Heart right ventricle (tissue), 16 donors: ENCODE results near the gene SCAF1. TPM values are rescaled to one million over a fixed set of nuclear protein-coding genes. Genes with fewer than 3 reads are reported as not detected.
"Not testable (repeated sequence)": the region's sequence is repeated elsewhere in the genome, so short reads cannot be mapped to it uniquely, and the experiment has no call there.

ENCODE experiments used
- ATAC-seq, 8 donors: fragments of 200-7000 bp; cut with Tn5 transposase; one replicate each; pipeline ENCODE4 v1.9.1; 2020; ENCODE audit warnings: mild to moderate bottlenecking in 8 of 8, moderate library complexity in 8 of 8, moderate number of reproducible peaks in 1 of 8
- DNase-seq, 2 donors: peaks; one replicate each; pipeline ENCODE4 v3.0.0-alpha.2; 2020
- H3K27ac ChIP-seq, 10 donors: fragments of 200-600 bp; sonication (generic) in 2 of 10; one replicate each; pipeline versions ENCODE4 v1.5.0 to v1.8.0; 2020 to 2022; ENCODE audit warnings: mild to moderate bottlenecking in 3 of 10
- H3K27me3 ChIP-seq, 7 donors: fragments of 200-600 bp; one replicate each; pipeline ENCODE4 v1.8.0; 2021 to 2022; ENCODE audit warnings: mild to moderate bottlenecking in 2 of 7
- H3K36me3 ChIP-seq, 9 donors: fragments of 200-600 bp; sonication (generic) in 1 of 9; one replicate each; pipeline versions ENCODE4 v1.5.0 to v1.8.0; 2020 to 2022; ENCODE audit warnings: mild to moderate bottlenecking in 2 of 9
- H3K4me1 ChIP-seq, 9 donors: fragments of 200-600 bp; sonication (generic) in 1 of 9; one replicate each; pipeline versions ENCODE4 v1.5.0 to v1.8.0; 2020 to 2022; ENCODE audit warnings: mild to moderate bottlenecking in 4 of 9
- H3K4me3 ChIP-seq, 10 donors: fragments of 200-600 bp; sonication (generic) in 2 of 10; one replicate each; pipeline versions ENCODE4 v1.5.0 to v1.8.0; 2020 to 2022; ENCODE audit warnings: mild to moderate bottlenecking in 7 of 10, moderate library complexity in 2 of 10
- H3K9me3 ChIP-seq, 11 donors: fragments of 200-600 bp in 10 of 11; sonication (generic) in 2 of 11; one replicate each; pipeline versions ENCODE4 v1.5.0 to v1.8.0; 2013 to 2022; ENCODE audit warnings: mild to moderate bottlenecking in 2 of 11, control low read depth in 1 of 11, moderate library complexity in 1 of 11
- WGBS, 2 donors: extraction: QIAGEN DNeasy Blood & Tissue Kit; methylation state at CpG; one replicate each; pipeline ENCODE4 v1.1.7; 2013; ENCODE audit warnings: inconsistent platforms in 1 of 2; 5-methylcytosine and 5-hydroxymethylcytosine counted together
- intact Hi-C, 10 donors: fragments of 100-400 bp; cut with DNase I; formaldehyde crosslinking; loops; one replicate each; pipeline versions ENCODE4 v1.11.1 to v1.14.2; 2022
- polyA plus RNA-seq, 2 donors: library from polyadenylated mRNA; stranded (reverse); fragments of 200-250 nt; gene quantifications; one replicate each; pipeline ENCODE4 v1.2.3, GENCODE V29; 2013
- total RNA-seq, 10 donors: library from RNA; stranded (reverse); fragmentation: NEBNext Ultra II Directional in 3 of 10; extraction: Animal tissue kit (Norgen Biotek cat#: 25700) in 3 of 10; gene quantifications; one replicate each; pipeline versions ENCODE4 v1.2.1 to v1.2.4, GENCODE V29; 2021 to 2023
- TF ChIP-seq, protein P1 (sequence below), 9 donors: fragments of 200-600 bp; sonication (generic) in 2 of 9; IDR thresholded peaks; one replicate each; pipeline versions ENCODE4 v1.5.0 to v1.8.0; 2021 to 2022; ENCODE audit warnings: antibody characterized with exemption in 9 of 9, mild to moderate bottlenecking in 5 of 9, moderate library complexity in 1 of 9
- donor health status: Arrhythmogenic right ventricular cardiomyopathy.
- donor health status: ischemic (EF 13 %, LVEDD 7.1; RV severe dilation, severe dysfunction).
- donor health status: healthy with polysubstance abuse.
- donor health status: DM: no; HTN: yes; CAD: no.
- donor health status: DM: no; HTN: no; CAD: no.
- donor health status: ischemic (EF 25% LVEDD 6.9; RV normal size, moderate dysfunction).
- donor health status: ischemic (EF 25% LVEDD 5.7; RV mildly dilated, moderate dysfunction).
- donor health status: healthy.
- donor health status: DM: yes; HTN: yes; CAD: no.
- donor health status: Ischemic cardiomyopathy.
- donor health status: ischemic (EF 35%, LVEDD 5.7; RV mildly dilated, moderate dysfunction).
- donor health status: nonischemic (EF 11% LVEDD 7.7; RV severe dilation, severe dysfunction).
- donor health status: DM: yes; HTN: yes; CAD: no.
- donor health status: PGD.
- donor health status: ischemic (EF 29% LVEDD 5.4; RV normal size, mild dysfunction).
- donor health status: nonischemic (EF 23%, LVEDD 6.1; RV moderate dilation, normal function).

The SCAF1 gene
- total and polyA plus RNA-seq, 12 donors, result 20.2 to 60.5 (median 44.8) TPM

DNA sequence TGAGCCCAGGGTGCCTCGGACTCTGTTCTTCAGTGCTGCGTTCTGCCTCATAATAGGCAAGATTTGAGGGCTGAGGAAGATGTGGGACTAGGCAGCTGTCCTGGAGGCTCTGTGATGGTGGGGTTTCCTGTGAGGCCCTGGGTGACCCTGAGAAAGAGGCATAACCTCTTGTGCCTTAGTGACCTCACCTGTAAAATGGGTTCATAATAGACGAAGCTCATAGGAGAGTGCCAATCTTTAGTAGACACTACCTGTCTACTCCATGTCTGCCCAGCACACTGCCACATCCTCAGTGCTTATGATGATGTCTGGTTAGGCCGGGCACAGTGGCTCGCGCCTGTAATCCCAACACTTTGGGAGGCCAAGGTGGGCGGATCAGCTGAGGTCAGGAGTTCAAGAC, 25.5 kb upstream of the SCAF1 start:
- no peak for DNase-seq
- WGBS, 2 donors, result 97 to 98% methylated on average over 7 of the region's 7 CpGs
- intact Hi-C loops, result no loop called here

GRCh38 chr19:49616945-49617344, 25.1 kb upstream of the SCAF1 start:
- H3K27me3 ChIP-seq, result no peaks in the 10 kb centered on the region
- WGBS, 2 donors, result 94 to 95% methylated on average over 7 of the region's 7 CpGs
- TF ChIP-seq, protein P1, sequence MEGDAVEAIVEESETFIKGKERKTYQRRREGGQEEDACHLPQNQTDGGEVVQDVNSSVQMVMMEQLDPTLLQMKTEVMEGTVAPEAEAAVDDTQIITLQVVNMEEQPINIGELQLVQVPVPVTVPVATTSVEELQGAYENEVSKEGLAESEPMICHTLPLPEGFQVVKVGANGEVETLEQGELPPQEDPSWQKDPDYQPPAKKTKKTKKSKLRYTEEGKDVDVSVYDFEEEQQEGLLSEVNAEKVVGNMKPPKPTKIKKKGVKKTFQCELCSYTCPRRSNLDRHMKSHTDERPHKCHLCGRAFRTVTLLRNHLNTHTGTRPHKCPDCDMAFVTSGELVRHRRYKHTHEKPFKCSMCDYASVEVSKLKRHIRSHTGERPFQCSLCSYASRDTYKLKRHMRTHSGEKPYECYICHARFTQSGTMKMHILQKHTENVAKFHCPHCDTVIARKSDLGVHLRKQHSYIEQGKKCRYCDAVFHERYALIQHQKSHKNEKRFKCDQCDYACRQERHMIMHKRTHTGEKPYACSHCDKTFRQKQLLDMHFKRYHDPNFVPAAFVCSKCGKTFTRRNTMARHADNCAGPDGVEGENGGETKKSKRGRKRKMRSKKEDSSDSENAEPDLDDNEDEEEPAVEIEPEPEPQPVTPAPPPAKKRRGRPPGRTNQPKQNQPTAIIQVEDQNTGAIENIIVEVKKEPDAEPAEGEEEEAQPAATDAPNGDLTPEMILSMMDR (IDR thresholded peaks at IDR 0.05), result no peak
- H3K27ac ChIP-seq, result no peak overlapping the region
- H3K4me3 ChIP-seq, result no peak overlapping the region
- DNase-seq (no peak), ATAC-seq (no peak)
- peaks cover 0 to 6% (median 0%) of the 10 kb centered on the region in 11 donors for H3K9me3 ChIP-seq
- peaks cover 0 to 24% (median 5%) of the 10 kb centered on the region in 9 donors for H3K4me1 ChIP-seq
- intact Hi-C loops, result no loop called here
- peaks cover 4 to 82% (median 37%) of the 10 kb centered on the region in 9 donors for H3K36me3 ChIP-seq

More for the DNA sequence above, 25.5 kb upstream of the SCAF1 start:
- Histone ChIP-seq H3K36me3 (peaks cover 4 to 77% (median 33%) of the 10 kb centered on the region in 9 donors), H3K4me1 (peaks cover 0 to 26% (median 5%) of the 10 kb centered on the region in 9 donors), H3K4me3 (no peak overlapping the region), H3K27me3 (no peaks in the 10 kb centered on the region), H3K9me3 (peaks cover 0 to 6% (median 0%) of the 10 kb centered on the region in 11 donors), H3K27ac (no peak overlapping the region)
- TF ChIP-seq, protein P1 (IDR thresholded peaks at IDR 0.05), result no peak
- ATAC-seq, result no peak

DNA sequence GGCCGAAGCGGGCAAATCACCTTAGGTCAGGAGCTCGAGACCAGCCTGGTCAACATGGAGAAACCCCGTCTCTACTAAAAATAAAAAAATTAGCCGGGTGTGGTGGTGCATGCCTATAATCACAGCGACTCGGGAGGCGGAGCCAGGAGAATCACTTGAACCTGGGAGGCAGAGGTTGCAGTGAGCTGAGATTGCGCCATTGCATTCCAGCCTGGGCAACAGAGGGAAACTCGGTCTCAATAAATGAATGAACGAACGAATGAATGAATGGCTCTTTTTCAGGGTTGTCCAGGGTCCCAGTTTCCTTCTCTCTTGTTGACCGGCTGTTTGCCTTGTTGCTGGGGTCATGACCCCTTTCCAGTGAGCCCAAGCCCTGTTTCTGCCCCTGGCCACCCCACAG, 24.1 kb upstream of the SCAF1 start:
- Histone ChIP-seq H3K4me1 (peaks cover 0 to 17% (median 4%) of the 10 kb centered on the region in 9 donors), H3K36me3 (peaks cover 4 to 86% (median 39%) of the 10 kb centered on the region in 9 donors)
- 91 to 95% methylated on average over 13 of the region's 13 CpGs for WGBS, 2 donors
- H3K9me3 ChIP-seq, ATAC-seq, H3K27me3 ChIP-seq, H3K27ac ChIP-seq, intact Hi-C loops, DNase-seq, H3K4me3 ChIP-seq: not testable (repeated sequence)

DNA sequence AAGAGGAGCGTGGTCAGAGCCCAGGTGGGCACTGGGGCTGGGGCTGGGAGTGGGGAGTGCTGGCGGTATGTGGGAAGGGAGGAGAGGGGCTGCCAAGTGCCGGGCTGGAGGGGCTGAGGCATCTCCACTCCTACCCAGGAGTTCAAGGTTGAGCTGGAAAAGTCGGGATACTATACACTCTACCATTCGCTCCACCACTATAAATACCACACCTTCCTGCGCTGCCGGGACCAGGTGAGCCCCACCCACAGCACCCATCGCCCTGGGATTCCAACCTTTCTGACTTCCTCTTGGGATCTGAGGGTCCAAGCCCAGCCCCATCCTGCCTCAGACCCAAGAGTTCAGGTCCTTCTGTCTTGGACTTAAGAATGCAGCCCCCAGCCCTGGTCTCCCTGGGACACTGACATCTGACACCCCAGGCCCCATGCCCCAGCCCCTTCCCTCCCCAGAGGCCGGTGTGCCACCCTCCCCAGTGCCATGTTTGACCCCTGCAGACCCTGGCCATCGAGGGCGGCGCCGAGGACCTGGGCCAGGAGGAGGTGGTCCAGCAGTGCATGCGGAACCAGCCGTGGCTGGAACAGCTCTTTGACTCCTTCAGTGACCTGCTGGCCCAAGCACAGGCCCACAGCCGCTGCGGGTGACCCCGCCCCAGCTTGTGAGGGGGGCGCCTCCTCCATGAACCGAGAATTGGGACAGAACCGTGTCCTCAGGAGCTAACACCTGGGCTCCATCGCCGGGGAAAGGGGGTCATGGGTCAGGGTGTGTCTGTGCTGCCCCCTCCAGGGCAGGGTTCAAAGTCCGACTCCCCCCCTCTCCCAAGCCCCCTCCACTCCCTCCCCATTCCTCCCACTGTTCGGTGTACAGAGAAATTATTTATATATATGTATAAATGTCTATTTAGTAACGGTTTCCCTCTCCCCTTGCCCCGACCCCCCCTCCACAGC, 16.8 kb upstream of the SCAF1 start:
- H3K27me3 ChIP-seq, result no peaks in the 10 kb centered on the region
- DNase-seq (no peak), ATAC-seq (peak in 4 of 8 donors; percentile 10 to 40 (median 19))
- 86% methylated on average over 26 to 27 of the region's 27 CpGs for WGBS, 2 donors
- no peak overlapping the region for H3K27ac ChIP-seq
- H3K4me1 ChIP-seq, result peaks cover 0 to 9% (median 0%) of the 10 kb centered on the region in 9 donors
- peaks cover 0 to 65% (median 13%) of the 10 kb centered on the region in 9 donors for H3K36me3 ChIP-seq
- no peaks in the 10 kb centered on the region for H3K9me3 ChIP-seq
- H3K4me3 ChIP-seq, result no peak overlapping the region
- intact Hi-C loops, result no loop called here
- TF ChIP-seq, protein P1 (IDR thresholded peaks at IDR 0.05), result no peak
